ENCODE results near the gene SH2B3.
A peak's percentile ranks its signal among the peaks of the same experiment; 100 is the strongest.

SH2B3 gene

GRCh38 chr12:111410431-111411184 lies 4.9 kb downstream of the SH2B3 start:
- DNase-seq (ENCODE audit: extremely low read depth, low read depth), result no peak
- H3K4me3 ChIP-seq (replicated peaks; ENCODE audit: low read depth, low read length), result 0 out of 2 replicates have a peak overlapping the region, but pooled peaks have one; percentile 98
- no peak for TF ChIP-seq CTCF (IDR thresholded peaks at IDR 0.05; ENCODE audit: low read depth, low read length, missing control alignments)

- no peak for TF ChIP-seq CTCF (IDR thresholded peaks at IDR 0.05; ENCODE audit: low read depth, low read length, missing control alignments)
- no peak overlapping the region for H3K4me3 ChIP-seq (replicated peaks; ENCODE audit: low read depth, low read length)
- DNase-seq (ENCODE audit: extremely low read depth, low read depth), result no peak
Observed at GRCh38 chr12:111411185-111411764, 5.6 kb downstream of the SH2B3 start.

GRCh38 chr12:111412007-111412829 lies 6.5 kb downstream of the SH2B3 start:
- H3K4me3 ChIP-seq (replicated peaks; ENCODE audit: low read depth, low read length), result no peak overlapping the region
- no peak for TF ChIP-seq CTCF (IDR thresholded peaks at IDR 0.05; ENCODE audit: low read depth, low read length, missing control alignments)
- DNase-seq (ENCODE audit: extremely low read depth, low read depth), result no peak

- TF ChIP-seq CTCF (IDR thresholded peaks at IDR 0.05; ENCODE audit: low read depth, low read length, missing control alignments), result no peak
- no peak for DNase-seq (ENCODE audit: extremely low read depth, low read depth)
- no peak overlapping the region for H3K4me3 ChIP-seq (replicated peaks; ENCODE audit: low read depth, low read length)
Observed at GRCh38 chr12:111412830-111413441, 7.2 kb downstream of the SH2B3 start.

- no peak overlapping the region for H3K4me3 ChIP-seq (replicated peaks; ENCODE audit: low read depth, low read length)
- peak; percentile 56 for DNase-seq (ENCODE audit: extremely low read depth, low read depth)
Observed at GRCh38 chr12:111413442-111414086, 7.8 kb downstream of the SH2B3 start.

More at GRCh38 chr12:111413442-111414086, 7.8 kb downstream of the SH2B3 start:
- no peak for TF ChIP-seq CTCF (IDR thresholded peaks at IDR 0.05; ENCODE audit: low read depth, low read length, missing control alignments)
